Endodermal cell (in vitro differentiated cells): ENCODE results near the gene TSC22D4. TPM values are rescaled to one million over a fixed set of nuclear protein-coding genes. Genes with fewer than 3 reads are reported as not detected.

ENCODE experiments used
- DNase-seq: peaks from one replicate; pipeline ENCODE4 v3.0.0-alpha.2; 2017
- H3K27ac ChIP-seq: 2 replicates; pipeline ENCODE4 v1.5.1; 2013; ENCODE audit warnings: mild to moderate bottlenecking, low read depth, low read length, moderate library complexity
- H3K27me3 ChIP-seq: 2 replicates; pipeline ENCODE4 v1.6.1; 2013; ENCODE audit warnings: mild to moderate bottlenecking, low read length, moderate library complexity; ENCODE audit not compliant: insufficient read depth, control insufficient read depth, poor library complexity, severe bottlenecking
- H3K36me3 ChIP-seq: 2 replicates; pipeline ENCODE4 v1.7.0; 2013; ENCODE audit warnings: mild to moderate bottlenecking, low read length, moderate library complexity; ENCODE audit not compliant: control insufficient read depth, insufficient read depth
- H3K4me1 ChIP-seq: one replicate; pipeline ENCODE4 v1.7.0; 2013; ENCODE audit warnings: low read length; ENCODE audit not compliant: control insufficient read depth, insufficient read depth
- H3K4me3 ChIP-seq: 2 replicates; pipeline ENCODE4 v1.5.1; 2013; ENCODE audit warnings: mild to moderate bottlenecking, low read length, moderate library complexity
- H3K9ac ChIP-seq: 2 replicates; pipeline ENCODE4 v1.6.1; 2013; ENCODE audit warnings: mild to moderate bottlenecking, low read length, moderate library complexity; ENCODE audit not compliant: poor library complexity, severe bottlenecking; ENCODE audit errors: extremely low read depth
- H3K9me3 ChIP-seq: 2 replicates; pipeline ENCODE4 v1.6.1; 2013; ENCODE audit warnings: mild to moderate bottlenecking, low read length, moderate library complexity; ENCODE audit not compliant: control insufficient read depth
- H3K27ac Mint-ChIP-seq: 2 replicates; pipeline ENCODE4 v1.8.0; 2020; ENCODE audit warnings: mixed read lengths
- H3K27me3 Mint-ChIP-seq: 2 replicates; pipeline ENCODE4 v1.8.0; 2021; ENCODE audit warnings: mild to moderate bottlenecking, mixed read lengths; ENCODE audit not compliant: insufficient read depth
- H3K36me3 Mint-ChIP-seq: 2 replicates; pipeline ENCODE4 v1.8.0; 2020; ENCODE audit warnings: low read depth, mixed read lengths
- H3K4me1 Mint-ChIP-seq: 2 replicates; pipeline ENCODE4 v1.8.0; 2020; ENCODE audit warnings: mixed read lengths
- H3K4me3 Mint-ChIP-seq: 2 replicates; pipeline ENCODE4 v1.8.0; 2020; ENCODE audit warnings: mild to moderate bottlenecking, moderate library complexity, mixed read lengths
- H3K9me3 Mint-ChIP-seq: 2 replicates; pipeline ENCODE4 v1.8.0; 2020; ENCODE audit warnings: mild to moderate bottlenecking, mixed read lengths
- CTCF ChIP-seq: fragments of 200-600 bp; sonication (generic); conservative IDR thresholded peaks from 2 replicates; pipeline ENCODE4 v1.5.0; 2021; ENCODE audit warnings: antibody characterized with exemption, mild to moderate bottlenecking
- WGBS, 2 experiments: methylation state at CpG; one replicate each; pipeline versions ENCODE4 v1.1.5 to v1.1.7; 2013; ENCODE audit warnings: missing lambda C conversion rate in 2 of 2, mixed read lengths in 1 of 2; ENCODE audit not compliant: insufficient coverage in 1 of 2, insufficient read length in 1 of 2; 5-methylcytosine and 5-hydroxymethylcytosine counted together
- total RNA-seq, 2 donors: library from RNA; stranded (reverse); fragmentation: NEBNext Ultra II Directional in 1 of 2; extraction: Animal tissue kit (Norgen Biotek cat#: 25700) in 1 of 2; gene quantifications; 2 replicates in 1 of 2; 3 replicates in 1 of 2; pipeline ENCODE4 v1.2.1, GENCODE V29; 2021

TSC22D4 gene
- total RNA-seq, 2 donors from 2014 or later, result 30.9 to 35.2 TPM

GRCh38 chr7:100431286-100431735 lies 47.7 kb downstream of the TSC22D4 start:
- Histone ChIP-seq H3K27ac (peak overlapping the region; percentile 4), H3K9me3 (no peaks in the 10 kb centered on the region), H3K36me3 (peaks cover 42% of the 10 kb centered on the region), H3K4me3 (peak overlapping the region; percentile 97), H3K9ac (peak overlapping the region; percentile 94), H3K27me3 (no peaks in the 10 kb centered on the region), H3K4me1 (peaks cover 24% of the 10 kb centered on the region)
- Mint-ChIP-seq H3K9me3 (peaks cover 7% of the 10 kb centered on the region), H3K27me3 (peaks cover 12% of the 10 kb centered on the region), H3K27ac (peak overlapping the region; percentile 93), H3K4me3 (peak overlapping the region; percentile 89), H3K36me3 (peaks cover 38% of the 10 kb centered on the region), H3K4me1 (peaks cover 43% of the 10 kb centered on the region)
- peak; percentile 49 for DNase-seq
- TF ChIP-seq CTCF, result no peak
- 93 to 96% methylated on average over 13 to 23 of the region's 23 CpGs for WGBS, 2 experiments

GRCh38 chr7:100430493-100431285 lies 48.3 kb downstream of the TSC22D4 start:
- H3K27ac ChIP-seq, result peak overlapping the region; percentile 100
- H3K9me3 ChIP-seq, result no peaks in the 10 kb centered on the region
- peaks cover 42% of the 10 kb centered on the region for H3K36me3 ChIP-seq
- peaks cover 43% of the 10 kb centered on the region for H3K4me1 Mint-ChIP-seq
- H3K27me3 ChIP-seq, result no peaks in the 10 kb centered on the region
- peak; percentile 58 for DNase-seq
- H3K9me3 Mint-ChIP-seq, result peaks cover 7% of the 10 kb centered on the region
- TF ChIP-seq CTCF, result no peak
- H3K36me3 Mint-ChIP-seq, result peaks cover 38% of the 10 kb centered on the region
- H3K27me3 Mint-ChIP-seq, result peaks cover 16% of the 10 kb centered on the region
- H3K27ac Mint-ChIP-seq, result peak overlapping the region; percentile 91
- peak overlapping the region; percentile 89 for H3K4me3 Mint-ChIP-seq
- H3K4me1 ChIP-seq, result peaks cover 24% of the 10 kb centered on the region
- peak overlapping the region; percentile 94 for H3K9ac ChIP-seq
- H3K4me3 ChIP-seq, result peak overlapping the region; percentile 97
- WGBS, 2 experiments, result 51 to 61% methylated on average over 9 to 31 of the region's 31 CpGs

GRCh38 chr7:100429637-100430492 lies 49.1 kb downstream of the TSC22D4 start, which contains the start of gene MEPCE:
MEPCE (plus strand) TSS chr7:100429831; CDS start chr7:100430019, 188 bp downstream.
- H3K4me1 ChIP-seq, result peaks cover 24% of the 10 kb centered on the region
- H3K9me3 ChIP-seq, result no peaks in the 10 kb centered on the region
- Mint-ChIP-seq H3K27ac (peak within 1 kb of the TSS; percentile 100), H3K27me3 (peaks cover 16% of the 10 kb centered on the region), H3K36me3 (peaks cover 36% of the 10 kb centered on the region), H3K4me3 (peak within 1 kb of the TSS; percentile 89), H3K9me3 (peaks cover 7% of the 10 kb centered on the region), H3K4me1 (peaks cover 38% of the 10 kb centered on the region)
- peak; percentile 97 for DNase-seq
- H3K27ac ChIP-seq, result peak within 1 kb of the TSS; percentile 100
- H3K4me3 ChIP-seq, result peak within 1 kb of the TSS; percentile 97
- WGBS, 2 experiments, result 0% methylated on average over 47 to 93 of the region's 95 CpGs
- H3K27me3 ChIP-seq, result no peaks in the 10 kb centered on the region
- TF ChIP-seq CTCF, result no peak
- H3K36me3 ChIP-seq, result peaks cover 41% of the 10 kb centered on the region
- peak within 1 kb of the TSS; percentile 94 for H3K9ac ChIP-seq
